ENCODE measurements around the gene PRKN.
"Not testable (repeated sequence)": the region's sequence is repeated elsewhere in the genome, so short reads cannot be mapped to it uniquely, and the experiment has no call there.

The PRKN gene

DNA sequence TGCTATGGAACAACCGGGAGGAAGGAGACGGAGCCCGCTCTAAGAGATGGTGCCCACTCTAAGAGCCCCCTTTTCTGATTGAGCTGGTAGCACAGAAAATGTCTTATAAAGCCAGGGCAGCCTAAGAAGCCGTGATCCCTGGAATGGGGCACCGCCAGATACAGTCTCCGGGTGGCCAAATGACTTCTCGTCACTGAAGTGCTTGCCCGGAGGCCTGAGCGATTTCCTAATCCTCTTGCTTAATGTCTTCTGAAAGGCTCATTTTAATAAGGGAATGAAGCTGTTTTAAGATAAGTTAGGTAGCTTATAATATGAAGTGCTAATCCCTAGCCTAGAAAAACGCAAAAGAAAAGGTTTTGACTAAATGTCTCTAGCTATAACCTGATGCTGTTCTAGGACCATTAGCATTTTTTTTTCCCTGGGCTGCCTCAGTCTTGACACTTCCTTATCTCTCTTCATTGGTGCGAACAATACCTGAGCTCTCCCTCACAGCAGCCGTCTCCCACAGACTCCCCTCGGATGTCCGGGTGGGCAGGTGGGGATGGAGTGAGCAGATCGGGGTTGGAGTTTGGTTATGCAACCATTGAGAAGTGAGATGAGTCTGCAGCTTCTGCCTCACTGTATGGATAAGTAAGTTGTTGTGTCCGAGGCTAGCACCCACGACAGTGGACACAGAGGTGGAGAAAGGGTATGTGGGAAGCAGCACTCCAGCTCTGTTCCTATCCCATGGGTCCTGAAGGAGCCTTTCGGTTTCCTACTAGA is 894.3 kb downstream of the PRKN start:
- DNase-seq (ENCODE audit: extremely low read depth in 1 of 2, low read depth in 1 of 2) = no peak

DNA sequence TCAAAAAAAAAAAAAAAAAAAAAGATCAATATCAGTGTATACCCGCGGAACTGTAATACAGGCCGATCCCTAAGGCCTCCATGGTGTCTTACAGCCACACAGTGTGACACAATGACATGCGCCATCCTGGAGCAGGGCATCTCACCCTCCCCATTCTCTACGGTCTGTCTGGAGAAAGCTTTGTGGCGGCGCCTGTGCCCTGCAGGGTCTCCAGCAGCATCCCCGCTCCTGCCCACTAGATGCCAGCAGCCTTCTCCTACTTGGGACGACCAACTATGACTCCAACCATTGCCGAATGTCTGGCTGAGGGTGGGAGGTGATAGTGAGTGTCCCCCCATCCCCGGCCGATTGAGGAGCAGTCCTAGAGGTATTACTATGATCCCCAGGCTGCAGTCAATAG is 894.9 kb downstream of the PRKN start:
- DNase-seq (ENCODE audit: extremely low read depth in 1 of 2, low read depth in 1 of 2) = no peak

DNA sequence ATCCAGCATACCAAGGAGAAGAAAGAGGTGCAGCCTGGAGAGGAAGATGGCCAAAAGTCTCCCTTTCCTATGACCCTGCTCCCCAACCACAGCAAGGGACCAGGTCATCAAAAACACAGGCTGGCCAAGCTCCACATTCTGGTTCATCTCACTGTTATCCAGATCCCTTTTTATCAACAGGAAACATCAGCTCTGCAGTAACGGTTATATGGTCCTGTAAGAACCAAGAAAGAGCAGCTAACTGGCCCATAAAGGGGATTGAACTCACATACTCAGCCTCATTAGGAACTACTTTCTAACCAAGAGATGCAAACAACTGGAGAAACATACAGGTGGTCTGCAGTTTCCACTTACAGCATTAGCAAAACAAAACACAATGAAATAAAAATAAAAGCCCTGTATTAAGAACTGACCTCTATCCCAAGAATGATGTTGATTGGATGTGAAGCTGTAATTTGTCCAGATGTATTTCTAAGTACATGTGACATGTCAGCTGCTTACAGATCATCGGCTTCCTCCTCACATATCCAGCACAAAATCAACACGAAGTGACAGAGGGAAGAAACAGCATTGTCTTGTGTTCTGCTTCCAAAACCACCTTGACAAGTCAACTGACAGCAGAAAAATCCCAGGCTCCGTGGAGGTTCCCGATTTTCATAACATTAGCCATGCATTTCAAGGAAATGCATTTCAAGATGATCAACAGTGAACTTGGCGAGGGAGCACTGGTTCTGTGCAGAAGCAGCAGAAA is 896.5 kb downstream of the PRKN start:
- DNase-seq (ENCODE audit: extremely low read depth in 1 of 2, low read depth in 1 of 2) = no peak

DNA sequence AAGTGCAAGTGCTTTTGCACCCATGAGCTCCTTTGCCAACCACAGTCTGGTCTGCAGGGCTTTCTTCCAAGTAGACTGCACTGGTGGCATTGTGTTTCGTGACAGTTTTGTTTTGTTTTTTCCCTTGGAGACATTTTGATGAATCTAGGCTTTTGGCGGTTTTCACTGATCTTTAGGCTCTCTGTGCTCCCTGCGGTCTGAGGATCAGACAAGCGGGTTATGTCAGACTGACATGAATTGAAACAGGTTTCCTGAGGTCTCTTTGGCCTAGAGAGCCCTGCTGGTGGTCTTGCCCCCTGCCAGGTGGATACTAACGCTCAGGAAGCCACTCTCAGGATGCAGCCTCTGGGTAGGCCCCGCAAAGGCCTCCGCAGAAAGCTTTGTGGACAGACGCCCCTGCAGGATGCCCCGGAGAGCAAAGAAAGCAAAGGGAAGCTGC is 898.3 kb downstream of the PRKN start:
- no peak for DNase-seq (ENCODE audit: extremely low read depth in 1 of 2, low read depth in 1 of 2)

DNA sequence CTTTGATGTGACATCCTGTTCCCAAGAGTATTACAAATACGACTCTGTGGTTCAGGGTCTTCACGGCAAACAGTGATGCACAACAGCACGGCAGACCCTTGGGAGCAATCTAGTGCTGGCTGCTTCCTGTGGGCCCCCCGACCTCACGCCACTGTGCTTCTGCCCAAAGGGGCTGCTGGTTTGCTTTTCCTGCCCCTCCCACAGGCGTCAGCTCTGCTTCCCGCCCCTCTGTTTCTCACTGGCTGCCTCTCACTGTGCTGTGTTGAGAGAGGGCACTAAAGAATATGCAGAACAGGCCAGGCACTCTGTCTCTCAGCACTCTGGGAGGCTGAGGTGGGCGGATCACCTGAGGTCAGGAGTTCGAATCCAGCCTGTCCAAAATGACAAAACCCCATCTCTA is 899.2 kb downstream of the PRKN start:
- DNase-seq (ENCODE audit: extremely low read depth in 1 of 2, low read depth in 1 of 2) = no peak

DNA sequence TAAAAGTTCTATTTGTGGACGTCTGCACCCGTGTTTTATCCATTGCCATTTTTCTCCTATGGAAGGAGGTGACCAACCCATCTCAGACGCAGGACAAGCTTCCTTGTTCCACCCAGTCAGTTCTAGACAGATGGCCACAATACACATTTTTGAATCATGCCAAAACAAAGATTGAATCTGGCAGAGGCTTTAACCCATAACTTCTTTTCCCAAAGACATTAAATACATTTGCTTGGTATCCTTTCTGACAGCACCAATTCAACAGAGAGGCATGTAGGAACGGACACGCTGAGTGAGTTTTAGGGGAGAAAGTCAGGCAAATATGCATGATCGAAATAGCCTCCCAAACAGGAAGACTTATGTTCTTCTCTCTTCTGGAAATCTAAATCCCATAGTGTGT is 901.1 kb downstream of the PRKN start:
- DNase-seq (ENCODE audit: extremely low read depth in 1 of 2, low read depth in 1 of 2) = no peak

DNA sequence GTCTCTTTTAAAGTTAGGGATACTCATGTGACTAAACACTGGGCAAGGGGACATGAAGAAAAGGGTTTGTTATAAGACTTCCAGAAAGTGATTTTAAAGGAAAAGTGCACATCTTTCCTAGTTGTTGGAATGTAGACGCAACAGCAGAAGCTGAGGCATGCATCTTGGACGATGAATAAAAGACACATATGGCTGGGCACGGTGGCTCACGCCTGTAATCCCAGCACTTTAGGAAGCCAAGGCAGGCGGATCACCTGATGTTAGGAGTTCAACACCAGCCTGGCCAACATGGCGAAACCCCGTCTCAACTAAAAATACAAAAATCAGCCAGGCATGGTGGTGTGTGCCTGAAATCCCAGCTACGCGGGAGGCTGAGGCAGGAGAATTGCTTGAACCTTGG is 905.4 kb downstream of the PRKN start:
- not testable (repeated sequence) for DNase-seq (ENCODE audit: extremely low read depth in 1 of 2, low read depth in 1 of 2)

DNA sequence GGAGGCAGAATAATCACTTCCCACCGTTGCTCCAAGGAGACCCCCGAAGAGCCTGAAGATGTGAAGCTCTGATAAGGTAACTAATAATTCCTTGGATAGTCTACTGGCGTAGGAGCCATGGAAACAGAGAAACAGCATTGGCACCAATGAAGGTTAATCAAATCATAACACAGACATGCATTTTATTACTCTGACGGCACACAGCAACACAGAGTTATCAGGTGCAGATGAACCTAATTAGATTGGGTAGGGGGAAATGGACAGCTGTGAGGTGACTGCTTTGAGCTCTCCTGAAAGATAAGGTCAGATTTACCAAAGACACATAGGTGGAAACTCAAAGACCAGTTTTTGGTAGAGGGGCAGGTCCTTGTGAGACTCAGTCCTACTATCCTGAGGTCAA is 909.7 kb downstream of the PRKN start:
- no peak for DNase-seq (ENCODE audit: extremely low read depth in 1 of 2, low read depth in 1 of 2)

DNA sequence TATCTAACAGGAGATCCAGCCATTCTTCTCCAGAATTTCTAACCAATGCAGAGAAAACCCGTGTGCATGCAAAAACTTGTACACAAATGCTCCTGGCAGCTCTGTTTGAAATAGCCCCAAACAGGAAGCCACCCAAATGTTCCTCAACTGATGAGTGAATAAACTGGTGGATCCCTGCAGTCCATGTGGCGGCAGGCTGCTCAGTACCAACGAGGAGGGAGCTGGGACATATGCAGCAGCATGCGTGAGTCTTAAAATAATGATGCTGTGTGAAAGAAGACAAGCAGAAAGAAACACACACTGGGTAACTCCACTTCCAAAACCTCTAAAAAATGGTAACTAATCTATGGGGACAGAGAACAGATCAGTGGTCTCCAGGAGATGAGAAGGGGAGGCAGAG is 911.6 kb downstream of the PRKN start:
- DNase-seq (ENCODE audit: extremely low read depth in 1 of 2, low read depth in 1 of 2) = no peak

DNA sequence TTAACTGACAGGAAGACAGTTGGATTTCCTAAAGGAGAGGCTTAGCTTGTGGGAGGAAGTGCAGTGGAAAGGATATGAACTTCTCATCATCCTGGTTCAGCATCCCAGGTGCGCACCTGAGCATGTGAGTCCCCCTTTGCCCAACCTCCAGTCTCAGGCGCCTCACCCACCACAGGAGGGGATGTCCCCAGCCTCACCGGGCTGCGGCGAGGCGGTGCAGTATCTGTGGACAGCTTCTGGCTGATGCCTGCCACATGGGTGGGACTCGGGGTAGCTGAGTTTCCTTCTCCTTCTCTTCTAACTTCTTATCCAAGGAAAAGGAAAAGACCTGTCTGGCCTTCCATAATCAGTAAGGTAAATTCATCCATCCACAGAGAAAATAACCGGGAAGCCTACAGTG is 914.4 kb downstream of the PRKN start:
- DNase-seq (ENCODE audit: extremely low read depth in 1 of 2, low read depth in 1 of 2) = no peak

DNA sequence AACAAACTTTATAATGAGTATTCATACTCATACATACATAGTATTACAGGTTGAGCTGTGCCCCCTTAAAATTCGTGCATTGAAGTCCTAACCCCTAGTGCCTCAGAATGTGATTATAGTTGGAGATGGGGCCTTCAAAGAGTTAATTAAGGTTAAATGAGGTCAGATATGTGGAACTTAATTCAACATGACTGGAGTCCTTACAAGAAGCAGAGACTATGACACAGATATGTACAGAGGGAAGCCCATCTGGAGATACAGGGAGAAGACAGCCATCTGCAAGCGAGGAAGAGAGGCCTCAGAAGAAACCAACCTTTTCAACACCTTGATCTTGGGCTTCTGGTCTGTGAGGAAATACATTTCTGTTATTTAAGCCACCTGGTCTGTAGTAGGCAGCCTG is 917.6 kb downstream of the PRKN start:
- no peak for DNase-seq (ENCODE audit: extremely low read depth in 1 of 2, low read depth in 1 of 2)

DNA sequence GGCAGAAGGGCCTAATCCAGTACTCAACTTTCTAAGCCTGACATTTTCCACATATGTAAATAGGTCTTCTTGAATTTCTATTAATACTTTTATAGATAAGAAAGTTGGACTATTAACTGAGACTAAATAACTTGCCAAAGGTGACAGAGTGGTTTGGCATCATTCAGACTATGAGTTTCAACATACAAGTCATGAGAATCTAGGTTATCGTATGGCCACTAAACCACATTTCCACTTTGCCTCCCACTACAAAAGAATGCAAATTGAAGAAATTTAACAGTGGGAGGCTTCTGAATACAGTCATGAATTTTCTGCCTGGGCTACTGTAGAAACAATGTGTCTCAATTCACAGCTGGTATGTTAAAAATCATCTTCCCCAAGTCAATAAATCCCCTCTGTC is 922.7 kb downstream of the PRKN start:
- no peak for DNase-seq (ENCODE audit: extremely low read depth in 1 of 2, low read depth in 1 of 2)

DNA sequence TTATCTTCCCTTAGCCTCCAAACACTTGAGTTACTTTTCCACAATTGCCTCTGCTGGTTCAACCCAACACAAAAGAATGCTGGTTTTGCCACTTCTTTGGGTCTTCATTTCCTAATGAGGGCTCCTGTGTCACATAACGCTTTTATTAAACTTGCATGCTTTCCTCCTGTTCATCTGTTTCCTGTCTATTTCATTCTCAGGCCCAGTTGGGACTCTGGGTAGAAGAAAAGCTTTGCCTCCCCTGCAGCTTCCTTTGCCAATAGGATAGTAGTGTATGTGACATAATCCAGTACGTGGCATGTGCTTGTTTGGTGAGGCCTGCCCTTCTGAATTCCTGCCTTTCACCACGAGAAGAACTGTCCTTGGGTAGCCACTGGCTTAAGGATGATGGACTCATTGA is 924.4 kb downstream of the PRKN start:
- DNase-seq (ENCODE audit: extremely low read depth in 1 of 2, low read depth in 1 of 2) = no peak

DNA sequence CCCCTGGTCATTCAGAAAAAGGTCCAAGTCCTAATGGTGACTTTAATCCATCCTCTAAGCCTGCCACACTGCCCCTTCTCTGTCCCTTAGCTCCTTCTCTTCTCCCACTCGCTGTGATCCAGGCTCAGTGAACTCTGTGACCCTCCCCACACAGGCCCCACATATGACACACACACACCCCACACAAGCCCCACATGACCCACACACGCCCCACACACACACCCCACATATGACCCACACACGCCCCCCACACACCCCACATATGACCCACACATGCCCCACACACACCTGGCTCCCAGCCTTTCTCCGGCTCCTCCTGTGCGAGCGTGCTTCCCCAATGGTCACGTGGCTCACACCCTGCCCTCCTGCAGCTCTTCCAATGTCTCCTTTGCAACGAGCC is 925.3 kb downstream of the PRKN start:
- DNase-seq (ENCODE audit: extremely low read depth in 1 of 2, low read depth in 1 of 2) = no peak

DNA sequence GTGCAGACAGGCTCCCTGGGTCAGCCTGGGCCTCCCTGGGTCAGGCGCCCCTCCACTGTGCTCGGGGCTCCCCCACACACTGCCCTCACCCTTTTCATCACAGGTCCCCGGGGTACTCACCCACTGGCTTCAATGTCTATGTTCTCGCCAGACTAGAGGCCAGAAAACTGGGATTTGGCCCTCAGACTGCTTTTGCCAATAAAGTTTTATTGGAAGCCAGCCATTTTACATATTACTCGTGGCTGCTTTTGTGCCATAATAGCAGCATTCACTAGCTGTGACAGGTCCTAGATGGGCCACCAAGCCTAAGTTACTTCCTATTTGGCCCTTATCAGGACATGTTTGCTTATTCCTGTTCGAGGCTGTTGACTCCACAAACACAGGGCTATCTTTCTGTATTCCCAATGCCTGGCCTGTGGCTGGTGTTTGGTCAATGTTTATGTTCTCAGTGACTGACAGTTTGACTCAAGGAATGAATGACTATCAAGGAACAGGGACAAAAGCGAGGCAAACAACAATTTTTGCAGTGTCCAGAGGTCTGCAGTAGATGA is 928.6 kb downstream of the PRKN start:
- no peak for DNase-seq (ENCODE audit: extremely low read depth in 1 of 2, low read depth in 1 of 2)

DNA sequence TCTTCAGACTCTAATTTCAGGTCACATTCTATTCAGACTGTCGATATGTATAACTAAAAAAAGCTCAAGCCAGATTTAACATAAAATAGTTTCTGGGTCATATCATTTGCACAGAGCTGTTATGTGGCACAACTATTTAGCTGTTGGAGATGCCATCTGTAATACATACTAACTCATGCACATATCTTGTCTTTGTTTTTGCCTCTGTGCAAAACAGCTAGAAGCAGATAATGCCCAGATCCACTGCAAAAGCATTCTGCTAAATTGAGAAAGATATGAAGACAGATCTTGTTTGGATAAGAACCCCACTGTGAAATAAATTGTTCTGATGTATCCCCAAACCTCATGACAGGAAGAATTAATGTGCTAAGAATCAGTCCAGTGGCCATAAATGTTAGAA is 930.9 kb downstream of the PRKN start:
- no peak for DNase-seq (ENCODE audit: extremely low read depth in 1 of 2, low read depth in 1 of 2)

DNA sequence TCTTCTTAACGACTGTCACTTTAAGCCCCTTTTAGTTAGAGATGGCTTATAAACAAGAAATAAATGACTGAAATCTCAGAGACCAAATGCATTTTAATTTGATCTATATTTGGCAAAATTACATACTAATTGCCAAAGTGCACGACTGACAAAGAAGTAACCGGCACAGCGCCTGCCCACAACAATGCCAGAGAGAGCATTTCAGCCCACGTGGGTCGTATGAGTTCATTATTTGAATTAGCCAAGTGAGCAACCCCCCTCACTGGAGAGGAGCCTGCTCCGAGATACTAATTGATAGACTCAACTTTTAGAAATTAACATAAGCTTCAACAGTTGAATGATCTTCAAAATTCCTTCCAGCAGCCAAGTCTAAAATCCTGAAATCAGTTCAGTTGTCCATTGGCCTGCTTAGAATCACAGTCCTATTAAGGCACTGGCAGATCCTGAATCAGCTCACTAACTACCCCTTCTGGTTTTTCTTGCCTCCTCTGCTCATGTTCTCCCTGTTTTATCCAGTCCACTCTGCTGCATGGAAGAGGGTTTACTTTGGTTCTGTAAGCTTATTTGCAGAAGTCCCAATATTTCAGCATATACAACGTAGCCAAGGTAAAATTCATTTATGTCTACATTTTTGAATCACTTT is 934.6 kb downstream of the PRKN start:
- DNase-seq (ENCODE audit: extremely low read depth in 1 of 2, low read depth in 1 of 2) = no peak

DNA sequence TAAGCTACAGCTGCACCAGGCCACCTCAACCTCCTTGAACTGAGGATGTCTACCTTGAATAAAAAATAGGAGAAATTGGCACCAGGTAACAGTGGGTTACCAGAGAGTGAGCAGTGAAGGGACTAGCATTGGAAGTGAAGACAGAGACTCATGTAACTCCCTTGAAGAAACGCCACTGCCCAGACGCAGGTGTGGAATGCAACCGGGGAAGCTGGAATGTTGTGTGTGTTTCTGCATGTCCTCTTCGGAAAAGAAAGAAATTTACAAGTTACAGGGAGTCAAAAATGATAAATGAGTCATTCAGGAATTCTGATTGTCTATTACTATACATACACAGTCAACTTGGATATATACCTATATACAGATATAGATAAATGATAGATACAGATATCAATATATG is 939.0 kb downstream of the PRKN start:
- no peak for DNase-seq (ENCODE audit: extremely low read depth in 1 of 2, low read depth in 1 of 2)

DNA sequence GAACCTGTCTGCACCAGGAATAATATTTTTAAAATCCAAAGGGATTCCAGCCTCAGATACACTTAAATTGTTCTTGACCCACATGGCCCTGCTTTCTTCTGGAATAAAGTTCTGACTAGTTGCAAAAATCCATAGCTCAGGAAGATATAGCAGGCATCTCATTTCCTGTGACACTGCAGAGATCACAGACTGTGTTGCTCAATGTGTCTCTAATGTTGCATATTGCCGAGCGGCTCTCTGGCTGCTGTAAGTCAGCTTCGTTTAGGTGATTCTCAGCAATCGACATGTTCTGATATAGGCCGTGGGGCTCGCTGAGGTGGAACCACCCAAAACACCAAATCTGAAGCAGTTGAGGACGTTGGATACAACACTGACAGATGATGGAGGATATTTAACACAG is 955.4 kb downstream of the PRKN start:
- DNase-seq (ENCODE audit: extremely low read depth in 1 of 2, low read depth in 1 of 2) = no peak

DNA sequence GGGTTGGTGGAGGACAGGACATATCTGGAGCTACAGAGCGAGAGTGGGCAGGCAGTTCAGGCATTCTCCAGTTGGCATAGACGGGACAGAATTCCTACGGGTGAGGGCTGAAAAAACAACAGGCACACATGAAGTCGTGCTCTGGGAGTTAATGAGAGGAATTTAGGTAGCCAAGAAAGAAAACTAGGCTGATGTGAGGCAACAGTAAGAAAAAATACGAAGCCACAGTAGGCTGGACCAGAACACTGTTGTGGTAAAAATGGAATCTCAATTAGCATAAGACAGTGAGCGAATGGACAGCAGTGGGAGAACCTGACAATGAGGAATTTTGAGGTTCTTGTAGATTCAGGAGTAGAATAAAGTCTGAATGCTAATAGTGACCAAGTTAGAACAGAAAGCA is 965.6 kb downstream of the PRKN start:
- DNase-seq (ENCODE audit: extremely low read depth in 1 of 2, low read depth in 1 of 2) = no peak

DNA sequence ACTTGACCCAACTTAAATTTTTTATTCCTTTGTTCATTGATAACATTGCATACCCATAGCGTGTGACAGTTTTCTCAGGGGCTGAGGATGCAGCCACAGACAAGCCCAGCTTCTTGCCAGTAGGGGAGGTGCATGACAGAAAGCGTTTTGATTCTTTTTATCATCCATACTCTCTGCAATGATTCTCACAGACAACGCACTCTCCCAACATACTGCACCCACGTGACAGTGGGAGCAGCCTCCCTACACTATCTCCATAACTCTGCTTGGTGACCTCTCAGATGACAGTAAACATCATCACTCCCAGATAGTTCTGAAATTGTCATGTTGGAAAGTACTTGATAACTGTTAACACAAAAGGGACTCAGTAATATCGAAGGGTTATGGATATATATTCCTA is 972.5 kb downstream of the PRKN start:
- DNase-seq (ENCODE audit: extremely low read depth in 1 of 2, low read depth in 1 of 2) = no peak

DNA sequence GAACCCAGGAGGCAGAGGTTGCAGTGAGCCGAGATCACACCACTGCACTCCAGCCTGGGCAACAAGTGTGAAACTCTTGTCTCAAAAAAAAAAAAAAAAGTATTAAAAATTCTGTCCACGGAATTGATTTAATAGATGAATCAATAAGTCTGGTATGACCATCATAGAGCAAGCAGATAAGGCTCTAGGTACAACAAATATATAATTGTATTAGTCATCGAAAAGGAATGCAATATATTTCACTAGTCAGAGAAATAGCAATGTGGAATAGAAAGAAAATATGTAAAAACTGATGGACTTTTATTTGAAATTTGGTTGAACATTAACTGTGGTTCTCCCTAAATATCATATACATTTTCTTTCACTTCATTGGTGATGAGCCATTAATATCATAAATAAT is 976.9 kb downstream of the PRKN start:
- no peak for DNase-seq (ENCODE audit: extremely low read depth in 1 of 2, low read depth in 1 of 2)

All from activated CD8-positive, alpha-beta memory T cell treated with anti-CD3 and anti-CD28 coated beads for 1 hour (primary cell).